ENCODE data around the gene NFATC1.
A peak's percentile ranks its signal among the peaks of the same experiment; 100 is the strongest.

The NFATC1 gene

GRCh38 chr18:79511271-79511670, 115.5 kb downstream of the NFATC1 start:
- DNase-seq, result no peak

GRCh38 chr18:79511671-79512301, 116.1 kb downstream of the NFATC1 start:
- no peak for DNase-seq

- DNase-seq, result no peak
These were observed 117.0 kb downstream of the NFATC1 start for GRCh38 chr18:79512461-79513380.

GRCh38 chr18:79513381-79514081, 117.8 kb downstream of the NFATC1 start:
- no peak for DNase-seq

GRCh38 chr18:79515331-79515730, 119.6 kb downstream of the NFATC1 start:
- no peak for DNase-seq

- no peak for DNase-seq
These were observed 120.2 kb downstream of the NFATC1 start for GRCh38 chr18:79515944-79516351.

GRCh38 chr18:79516441-79516931, 120.8 kb downstream of the NFATC1 start:
- no peak for DNase-seq

GRCh38 chr18:79517341-79517740, 121.6 kb downstream of the NFATC1 start:
- DNase-seq, result peak; percentile 24

- DNase-seq, result no peak
These were observed 122.4 kb downstream of the NFATC1 start for GRCh38 chr18:79518028-79518682.

- DNase-seq, result no peak
These were observed 123.0 kb downstream of the NFATC1 start for GRCh38 chr18:79518683-79519128.

GRCh38 chr18:79519751-79520477, 124.2 kb downstream of the NFATC1 start:
- DNase-seq, result peak; percentile 89

- DNase-seq, result no peak
These were observed 125.0 kb downstream of the NFATC1 start for GRCh38 chr18:79520478-79521390.

- no peak for DNase-seq
These were observed 125.9 kb downstream of the NFATC1 start for GRCh38 chr18:79521416-79522205.

- no peak for DNase-seq
These were observed 126.9 kb downstream of the NFATC1 start for GRCh38 chr18:79522451-79523205.

GRCh38 chr18:79523206-79523735, 127.5 kb downstream of the NFATC1 start:
- no peak for DNase-seq

- DNase-seq, result peak; percentile 67
These were observed 128.0 kb downstream of the NFATC1 start for GRCh38 chr18:79523736-79524180.

- no peak for DNase-seq
These were observed 128.7 kb downstream of the NFATC1 start for GRCh38 chr18:79524181-79525078.
